AG04450 (cell line): ENCODE measurements around the gene CPPED1. TPM values are rescaled to one million over a fixed set of nuclear protein-coding genes. Genes with fewer than 3 reads are reported as not detected.

Experiments used
- CTCF ChIA-PET: fragments of 300-600, 350-600 bp; formaldehyde crosslinking; extraction: SDS; loops from one replicate; lab custom pipeline; 2022; ENCODE audit warnings: antibody characterized with exemption, inconsistent platforms; lab: Charles Lee
- POLR2A ChIA-PET: fragments of 350-600 bp; formaldehyde crosslinking; extraction: SDS; loops from one replicate; lab custom pipeline; 2021; ENCODE audit warnings: antibody characterized with exemption, inconsistent platforms; lab: Yijun Ruan, JAX
- DNase-seq: peaks from one replicate; pipeline ENCODE4 v3.0.0-alpha.2; 2011; ENCODE audit warnings: low read depth, low spot score
- H3K27ac ChIP-seq: one replicate; pipeline ENCODE4 v1.5.1; 2012; ENCODE audit warnings: low read depth, low read length, control low read depth
- H3K27me3 ChIP-seq: one replicate; pipeline ENCODE4 v1.6.0; 2012; ENCODE audit warnings: low read length; ENCODE audit not compliant: control insufficient read depth, insufficient read depth
- H3K4me3 ChIP-seq: 2 replicates; pipeline ENCODE4 v1.5.1; 2011; ENCODE audit warnings: mild to moderate bottlenecking, low read depth, low read length, control low read depth
- H3K9me3 ChIP-seq: 2 replicates; pipeline ENCODE4 v1.5.1; 2012; ENCODE audit warnings: low read length; ENCODE audit not compliant: control insufficient read depth, insufficient read depth
- CTCF ChIP-seq: IDR thresholded peaks from 2 replicates; pipeline ENCODE4 v1.5.1; 2011; ENCODE audit warnings: low read depth, low read length, control low read depth, inconsistent platforms
- polyA plus RNA-seq: library from polyadenylated mRNA; depleted of rRNA; stranded (reverse); fragments of >200 nt; gene quantifications from 2 replicates; pipeline ENCODE4 v1.2.3, GENCODE V29; 2011

The CPPED1 gene
- polyA plus RNA-seq, 1 experiment, result 7.7 TPM

GRCh38 chr16:12749076-12749475, 54.6 kb downstream of the CPPED1 start:
- H3K9me3 ChIP-seq, result peaks cover 7% of the 10 kb centered on the region
- H3K4me3 ChIP-seq, result no peak overlapping the region
- TF ChIP-seq CTCF, result no peak
- DNase-seq, result no peak
- ChIA-PET CTCF (no interaction called here), POLR2A (no interaction called here)
- no peaks in the 10 kb centered on the region for H3K27me3 ChIP-seq
- H3K27ac ChIP-seq, result no peak overlapping the region

GRCh38 chr16:12747827-12748226, 55.9 kb downstream of the CPPED1 start:
- ChIA-PET CTCF (no interaction called here), POLR2A (no interaction called here)
- TF ChIP-seq CTCF, result no peak
- Histone ChIP-seq H3K27me3 (no peaks in the 10 kb centered on the region), H3K9me3 (peaks cover 9% of the 10 kb centered on the region), H3K27ac (no peak overlapping the region), H3K4me3 (no peak overlapping the region)
- no peak for DNase-seq

GRCh38 chr16:12747261-12747660, 56.4 kb downstream of the CPPED1 start:
- CTCF ChIA-PET, result no interaction called here
- no peak overlapping the region for H3K4me3 ChIP-seq
- H3K9me3 ChIP-seq, result peaks cover 12% of the 10 kb centered on the region
- DNase-seq, result no peak
- POLR2A ChIA-PET, result no interaction called here
- H3K27me3 ChIP-seq, result no peaks in the 10 kb centered on the region
- no peak for TF ChIP-seq CTCF
- no peak overlapping the region for H3K27ac ChIP-seq

GRCh38 chr16:12744860-12745259, 58.8 kb downstream of the CPPED1 start:
- H3K9me3 ChIP-seq, result peaks cover 18% of the 10 kb centered on the region
- H3K27me3 ChIP-seq, result no peaks in the 10 kb centered on the region
- CTCF ChIA-PET, result no interaction called here
- H3K27ac ChIP-seq, result no peak overlapping the region
- POLR2A ChIA-PET, result no interaction called here
- DNase-seq, result no peak
- no peak for TF ChIP-seq CTCF
- no peak overlapping the region for H3K4me3 ChIP-seq

GRCh38 chr16:12742741-12743140, 60.9 kb downstream of the CPPED1 start:
- Histone ChIP-seq H3K9me3 (peaks cover 19% of the 10 kb centered on the region), H3K27me3 (no peaks in the 10 kb centered on the region), H3K27ac (no peak overlapping the region), H3K4me3 (no peak overlapping the region)
- no peak for TF ChIP-seq CTCF
- ChIA-PET POLR2A (no interaction called here), CTCF (no interaction called here)
- DNase-seq, result no peak
